SU-DHL-6 (cell line): ENCODE results near the gene CPNE5.

ENCODE experiments used
- H2AFZ ChIP-seq: fragments of 200-600 bp; sonication (generic); 2 replicates; pipeline ENCODE4 v1.6.1; 2014; ENCODE audit warnings: low read depth, mild to moderate bottlenecking, moderate library complexity, mixed read lengths, antibody characterized with exemption, low read length; ENCODE audit not compliant: severe bottlenecking
- H3F3A ChIP-seq: fragments of 200-600 bp; shearing (Covaris generic); 2 replicates; pipeline ENCODE4 v1.6.0; 2016; ENCODE audit warnings: antibody characterized with exemption, mild to moderate bottlenecking; ENCODE audit not compliant: insufficient read depth
- H3K27ac ChIP-seq: fragments of 200-600 bp; sonication (generic); 2 replicates; pipeline ENCODE4 v1.5.1; 2016; ENCODE audit warnings: low read depth, mild to moderate bottlenecking, low read length, moderate library complexity, mixed read lengths
- H3K27me3 ChIP-seq: fragments of 200-600 bp; sonication (generic), shearing (Covaris generic); 2 replicates; pipeline ENCODE4 v1.6.0; 2014; ENCODE audit warnings: mild to moderate bottlenecking, low read length
- H3K36me3 ChIP-seq: fragments of 200-600 bp; sonication (generic); 2 replicates; pipeline ENCODE4 v1.6.1; 2014; ENCODE audit warnings: mild to moderate bottlenecking, low read length, mixed read lengths
- H3K4me2 ChIP-seq: fragments of 300-600, 200-600 bp; shearing (Covaris generic), sonication (generic); 2 replicates; pipeline ENCODE4 v1.6.0; 2014; ENCODE audit warnings: low read length, low read depth, mild to moderate bottlenecking; ENCODE audit not compliant: poor library complexity, severe bottlenecking
- H3K4me3 ChIP-seq: fragments of 200-600 bp; sonication (generic); 2 replicates; pipeline ENCODE4 v1.5.1; 2014; ENCODE audit warnings: antibody characterized with exemption, low read length, mild to moderate bottlenecking, mixed read lengths; ENCODE audit not compliant: insufficient read depth, poor library complexity, severe bottlenecking
- H3K79me2 ChIP-seq: fragments of 200-600 bp; sonication (generic); 2 replicates; pipeline ENCODE4 v1.6.1; 2014; ENCODE audit warnings: mild to moderate bottlenecking, low read length, moderate library complexity; ENCODE audit not compliant: insufficient read depth
- H3K9ac ChIP-seq: fragments of 200-600 bp; sonication (generic); 2 replicates; pipeline ENCODE4 v1.7.0; 2014; ENCODE audit warnings: mild to moderate bottlenecking, low read length
- H3K9me2 ChIP-seq: fragments of 200-600 bp; sonication (generic); replicated peaks from 2 replicates; pipeline ENCODE4 v1.6.1; 2014; ENCODE audit warnings: low read length; ENCODE audit not compliant: insufficient read depth
- H3K9me3 ChIP-seq: fragments of 200-600 bp; sonication (generic); 2 replicates; pipeline ENCODE4 v1.6.1; 2014; ENCODE audit warnings: low read length, mixed read lengths; ENCODE audit not compliant: insufficient read depth
- H4K20me1 ChIP-seq: fragments of 200-600 bp; sonication (generic); 2 replicates; pipeline ENCODE4 v1.6.1; 2014; ENCODE audit warnings: low read depth, mild to moderate bottlenecking, antibody characterized with exemption, low read length, moderate library complexity, mixed read lengths
- EZH2phosphoT487 ChIP-seq: fragments of 200-600 bp; sonication (generic), shearing (Covaris generic); conservative IDR thresholded peaks from 2 replicates; pipeline ENCODE4 v1.6.1; 2018; ENCODE audit warnings: mild to moderate bottlenecking, antibody characterized with exemption, low read length, moderate library complexity, mixed read lengths
- TF ChIP-seq, protein P1 (sequence below): fragments of 200-600 bp; sonication (generic); IDR thresholded peaks from one replicate; pipeline ENCODE4 v1.5.1; 2017; ENCODE audit warnings: antibody characterized with exemption, mild to moderate bottlenecking, low read length, moderate library complexity; ENCODE audit not compliant: insufficient read depth, poor library complexity, severe bottlenecking

CPNE5 gene

DNA sequence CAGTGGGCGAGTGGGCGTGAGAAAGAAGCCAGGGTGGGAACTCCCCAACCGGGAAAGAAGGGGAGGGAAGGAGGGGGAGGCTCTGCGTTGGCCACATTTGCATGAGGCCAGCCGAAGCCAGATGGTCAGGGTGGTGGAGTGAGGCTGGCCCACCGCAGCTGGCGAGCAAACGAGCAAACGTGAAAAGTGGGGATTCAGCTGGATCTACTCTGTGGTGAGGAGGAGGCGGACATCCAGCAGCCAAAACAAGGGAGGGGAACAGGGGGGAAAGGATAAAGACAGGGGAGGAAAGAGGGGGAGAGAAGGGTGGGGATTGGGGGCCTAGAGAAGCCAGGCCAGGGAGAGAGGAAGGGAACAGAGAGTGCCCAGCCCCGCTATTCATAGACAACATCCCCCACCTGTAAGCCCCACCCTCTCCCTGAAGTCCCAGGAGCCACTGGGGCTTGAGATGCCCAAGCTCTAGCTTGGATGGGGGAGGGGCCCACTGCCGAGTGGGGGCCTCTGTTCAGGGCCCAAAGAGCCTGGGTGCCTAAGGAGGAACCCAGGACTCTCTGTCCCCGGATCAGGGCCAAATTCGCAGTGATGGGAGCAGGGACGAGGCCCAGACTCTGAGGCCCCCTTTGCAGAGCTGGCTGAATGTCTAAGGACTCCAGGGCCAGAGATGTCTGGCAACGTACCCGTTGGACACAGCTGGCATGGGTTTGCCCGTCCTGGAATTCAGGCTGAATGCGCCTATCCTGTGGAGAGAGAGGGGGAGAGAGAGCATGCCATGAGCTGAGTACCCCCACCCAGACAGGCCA is 45.1 kb downstream of the CPNE5 start:
- no peak overlapping the region for H3K9ac ChIP-seq
- TF ChIP-seq, protein P1, sequence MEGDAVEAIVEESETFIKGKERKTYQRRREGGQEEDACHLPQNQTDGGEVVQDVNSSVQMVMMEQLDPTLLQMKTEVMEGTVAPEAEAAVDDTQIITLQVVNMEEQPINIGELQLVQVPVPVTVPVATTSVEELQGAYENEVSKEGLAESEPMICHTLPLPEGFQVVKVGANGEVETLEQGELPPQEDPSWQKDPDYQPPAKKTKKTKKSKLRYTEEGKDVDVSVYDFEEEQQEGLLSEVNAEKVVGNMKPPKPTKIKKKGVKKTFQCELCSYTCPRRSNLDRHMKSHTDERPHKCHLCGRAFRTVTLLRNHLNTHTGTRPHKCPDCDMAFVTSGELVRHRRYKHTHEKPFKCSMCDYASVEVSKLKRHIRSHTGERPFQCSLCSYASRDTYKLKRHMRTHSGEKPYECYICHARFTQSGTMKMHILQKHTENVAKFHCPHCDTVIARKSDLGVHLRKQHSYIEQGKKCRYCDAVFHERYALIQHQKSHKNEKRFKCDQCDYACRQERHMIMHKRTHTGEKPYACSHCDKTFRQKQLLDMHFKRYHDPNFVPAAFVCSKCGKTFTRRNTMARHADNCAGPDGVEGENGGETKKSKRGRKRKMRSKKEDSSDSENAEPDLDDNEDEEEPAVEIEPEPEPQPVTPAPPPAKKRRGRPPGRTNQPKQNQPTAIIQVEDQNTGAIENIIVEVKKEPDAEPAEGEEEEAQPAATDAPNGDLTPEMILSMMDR = no peak
- no peak for TF ChIP-seq EZH2phosphoT487

DNA sequence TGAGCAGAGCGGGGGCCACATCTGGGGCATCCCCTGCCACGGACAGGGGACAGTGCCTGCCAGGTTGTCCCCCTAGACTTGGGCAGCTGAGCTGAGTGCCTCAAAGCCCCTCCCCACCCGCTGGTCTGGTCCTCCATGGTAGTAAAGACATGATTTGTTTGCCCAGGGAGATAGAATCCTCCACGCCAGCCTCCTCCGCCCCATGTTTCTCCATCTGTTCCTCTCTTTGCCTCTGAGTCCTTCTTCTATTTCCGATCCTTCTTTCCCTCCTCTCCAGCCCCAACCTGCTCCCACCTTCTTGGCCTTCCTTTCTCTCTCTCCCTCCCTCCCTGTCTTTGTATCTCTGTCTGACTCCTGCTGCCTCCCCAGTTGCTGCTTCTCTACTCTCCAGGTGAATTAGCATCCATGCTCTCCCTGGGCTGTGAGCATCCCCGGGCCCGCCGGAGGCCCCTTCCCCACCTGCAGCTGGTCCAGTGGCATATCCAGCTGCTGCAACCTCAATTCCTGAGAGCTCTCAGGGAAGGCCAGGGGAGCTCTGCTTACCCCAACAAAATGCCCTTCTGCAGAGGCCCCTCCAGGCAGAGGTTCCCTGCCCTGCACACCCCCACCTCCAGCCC is 45.8 kb downstream of the CPNE5 start:
- H2AFZ ChIP-seq = no peak overlapping the region
- H3K27me3 ChIP-seq = no peaks in the 10 kb centered on the region
- H3K9ac ChIP-seq = no peak overlapping the region
- no peak overlapping the region for H3K4me2 ChIP-seq
- no peaks in the 10 kb centered on the region for H3K9me2 ChIP-seq
- H3K36me3 ChIP-seq = no peaks in the 10 kb centered on the region
- no peaks in the 10 kb centered on the region for H3K79me2 ChIP-seq
- no peaks in the 10 kb centered on the region for H4K20me1 ChIP-seq
- H3K27ac ChIP-seq = no peak overlapping the region
- H3F3A ChIP-seq = no peaks in the 10 kb centered on the region
- H3K9me3 ChIP-seq = no peaks in the 10 kb centered on the region
- no peak for TF ChIP-seq EZH2phosphoT487
- TF ChIP-seq, protein P1 = no peak
- no peak overlapping the region for H3K4me3 ChIP-seq

More for the DNA sequence above, 45.1 kb downstream of the CPNE5 start:
- Histone ChIP-seq H2AFZ (no peak overlapping the region), H3K9me3 (no peaks in the 10 kb centered on the region), H3K9me2 (no peaks in the 10 kb centered on the region), H3K79me2 (no peaks in the 10 kb centered on the region), H3F3A (no peaks in the 10 kb centered on the region), H3K36me3 (no peaks in the 10 kb centered on the region), H3K4me3 (no peak overlapping the region), H3K4me2 (no peak overlapping the region), H4K20me1 (no peaks in the 10 kb centered on the region), H3K27me3 (no peaks in the 10 kb centered on the region), H3K27ac (no peak overlapping the region)

- Histone ChIP-seq H3F3A (no peaks in the 10 kb centered on the region), H3K9ac (no peak overlapping the region), H3K27me3 (no peaks in the 10 kb centered on the region), H3K4me2 (no peak overlapping the region), H3K79me2 (no peaks in the 10 kb centered on the region), H3K9me3 (no peaks in the 10 kb centered on the region), H3K36me3 (no peaks in the 10 kb centered on the region), H3K9me2 (no peaks in the 10 kb centered on the region), H2AFZ (no peak overlapping the region), H3K4me3 (no peak overlapping the region), H4K20me1 (no peaks in the 10 kb centered on the region), H3K27ac (no peak overlapping the region)
- TF ChIP-seq, protein P1 = no peak
- no peak for TF ChIP-seq EZH2phosphoT487
Measured at GRCh38 chr6:36791521-36792135, 47.6 kb downstream of the CPNE5 start.
